BLaER1 (cell line): Measurements from ENCODE around the gene TPRG1L.

ENCODE experiments used
- H3K27ac ChIP-seq: shearing (Covaris generic); formaldehyde crosslinking; 2 replicates; pipeline ENCODE4 v1.8.1; 2022
- H3K27me3 ChIP-seq: shearing (Covaris generic); formaldehyde crosslinking; 2 replicates; pipeline ENCODE4 v1.8.1; 2022
- H3K36me3 ChIP-seq: shearing (Covaris generic); formaldehyde crosslinking; 2 replicates; pipeline ENCODE4 v1.8.1; 2022
- H3K4me1 ChIP-seq: shearing (Covaris generic); formaldehyde crosslinking; 2 replicates; pipeline ENCODE4 v1.8.1; 2022
- H3K4me2 ChIP-seq: shearing (Covaris generic); formaldehyde crosslinking; 2 replicates; pipeline ENCODE4 v1.8.1; 2022
- H3K4me3 ChIP-seq: shearing (Covaris generic); formaldehyde crosslinking; 2 replicates; pipeline ENCODE4 v1.8.1; 2022
- H3K9ac ChIP-seq: shearing (Covaris generic); formaldehyde crosslinking; 2 replicates; pipeline ENCODE4 v1.8.1; 2022
- H3K9me3 ChIP-seq: shearing (Covaris generic); formaldehyde crosslinking; 2 replicates; pipeline ENCODE4 v1.8.1; 2022
- H4K20me1 ChIP-seq: shearing (Covaris generic); formaldehyde crosslinking; 2 replicates; pipeline ENCODE4 v1.8.1; 2022
- Cebpa-rat ChIP-seq: shearing (Covaris generic); IDR thresholded peaks from 2 replicates; pipeline ENCODE4 v1.8.1; 2022

The TPRG1L gene

DNA sequence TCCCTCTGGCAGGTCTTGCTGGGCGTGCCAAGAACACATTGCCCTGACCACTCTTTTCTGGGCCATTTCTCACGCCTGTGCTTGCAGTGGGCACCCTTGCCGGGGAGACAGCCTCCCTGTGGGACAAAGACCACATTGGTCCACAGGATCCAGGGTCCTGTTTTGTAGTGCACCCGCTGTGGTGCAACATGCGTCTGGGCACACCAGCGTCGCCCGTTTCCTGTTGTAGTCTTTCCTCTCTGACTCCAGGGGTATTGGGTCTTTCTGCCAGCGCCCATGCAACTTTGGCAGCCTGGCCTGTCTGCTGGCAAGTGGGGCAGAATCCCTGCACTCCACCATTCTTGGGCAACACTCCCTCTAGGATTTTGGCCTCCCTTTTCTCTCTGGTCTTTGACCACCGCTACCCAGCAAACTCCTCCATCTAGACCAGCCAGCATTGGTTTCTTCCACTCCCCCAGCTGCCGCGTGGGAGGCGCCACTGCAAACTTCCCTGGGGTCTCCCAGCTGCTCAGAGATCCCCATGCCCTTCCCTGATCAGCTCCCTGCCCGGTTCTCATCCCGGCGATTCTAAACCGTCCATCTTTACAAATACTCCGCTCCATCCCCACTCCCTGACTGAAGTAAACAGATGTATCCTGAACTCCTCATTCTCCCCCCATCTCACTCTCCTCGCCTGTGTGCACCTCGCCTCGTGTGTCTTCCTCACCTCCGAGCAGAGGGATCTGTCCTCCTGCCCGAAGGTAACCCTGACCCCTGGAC is 1.2 kb upstream of the TPRG1L start:
- peaks cover 43% of the 10 kb centered on the region for H3K4me1 ChIP-seq
- no peak overlapping the region for H3K27ac ChIP-seq
- peak overlapping the region; percentile 83 for H3K4me3 ChIP-seq
- no peaks in the 10 kb centered on the region for H3K9me3 ChIP-seq
- H3K27me3 ChIP-seq = peaks cover 29% of the 10 kb centered on the region
- TF ChIP-seq Cebpa-rat = no peak
- peaks cover 38% of the 10 kb centered on the region for H4K20me1 ChIP-seq
- peaks cover 17% of the 10 kb centered on the region for H3K36me3 ChIP-seq
- peak overlapping the region; percentile 98 for H3K4me2 ChIP-seq
- peak overlapping the region; percentile 71 for H3K9ac ChIP-seq

GRCh38 chr1:3625151-3625907 is 514 bp downstream of the TPRG1L start:
- Histone ChIP-seq H4K20me1 (peaks cover 47% of the 10 kb centered on the region), H3K27ac (peak overlapping the region; percentile 26; the same call in 1 of the 2 replicates), H3K9ac (peak overlapping the region; percentile 72), H3K4me2 (peak overlapping the region; percentile 99), H3K36me3 (peaks cover 34% of the 10 kb centered on the region), H3K27me3 (peaks cover 29% of the 10 kb centered on the region), H3K4me3 (peak overlapping the region; percentile 83), H3K9me3 (no peaks in the 10 kb centered on the region), H3K4me1 (peaks cover 42% of the 10 kb centered on the region)
- no peak for TF ChIP-seq Cebpa-rat

DNA sequence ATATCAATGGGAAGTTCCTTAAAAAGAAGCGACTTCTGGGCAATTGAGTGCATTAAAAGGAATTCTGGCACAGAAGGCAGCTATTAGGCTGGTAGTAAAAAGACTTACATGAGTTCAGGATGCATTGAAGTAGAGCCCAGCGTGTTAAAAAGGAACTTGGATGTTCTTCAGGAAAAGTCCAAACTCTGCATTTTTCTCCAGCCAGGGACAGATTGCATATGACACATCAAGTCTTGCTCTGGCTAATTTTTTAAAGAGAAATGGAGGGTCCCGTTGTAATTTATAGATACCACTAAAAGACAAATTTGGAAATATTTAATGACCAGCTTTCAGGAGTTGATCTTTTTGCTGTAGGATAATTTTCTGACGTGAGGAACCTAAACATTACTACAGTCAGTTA is 1.2 kb downstream of the TPRG1L start:
- peaks cover 29% of the 10 kb centered on the region for H3K27me3 ChIP-seq
- peaks cover 42% of the 10 kb centered on the region for H3K4me1 ChIP-seq
- peak overlapping the region; percentile 72 for H3K9ac ChIP-seq
- no peak for TF ChIP-seq Cebpa-rat
- H3K4me3 ChIP-seq = peak overlapping the region; percentile 83
- H3K9me3 ChIP-seq = no peaks in the 10 kb centered on the region
- H3K27ac ChIP-seq = no peak overlapping the region
- H3K36me3 ChIP-seq = peaks cover 41% of the 10 kb centered on the region
- peak overlapping the region; percentile 99 for H3K4me2 ChIP-seq
- H4K20me1 ChIP-seq = peaks cover 49% of the 10 kb centered on the region

GRCh38 chr1:3627515-3628253 is 2.9 kb downstream of the TPRG1L start:
- no peak for TF ChIP-seq Cebpa-rat
- peaks cover 23% of the 10 kb centered on the region for H3K27me3 ChIP-seq

GRCh38 chr1:3628445-3628844 is 3.6 kb downstream of the TPRG1L start:
- Histone ChIP-seq H3K27me3 (peaks cover 15% of the 10 kb centered on the region), H3K4me2 (no peak overlapping the region), H3K27ac (no peak overlapping the region), H3K4me1 (peaks cover 41% of the 10 kb centered on the region), H4K20me1 (peaks cover 47% of the 10 kb centered on the region), H3K4me3 (no peak overlapping the region), H3K9ac (no peak overlapping the region), H3K36me3 (peaks cover 65% of the 10 kb centered on the region), H3K9me3 (no peaks in the 10 kb centered on the region)
- no peak for TF ChIP-seq Cebpa-rat

More at GRCh38 chr1:3627515-3628253, 2.9 kb downstream of the TPRG1L start:
- Histone ChIP-seq H3K27ac (no peak overlapping the region), H3K36me3 (peaks cover 57% of the 10 kb centered on the region), H3K4me2 (no peak overlapping the region), H3K4me3 (no peak overlapping the region), H3K9ac (no peak overlapping the region), H3K9me3 (no peaks in the 10 kb centered on the region), H3K4me1 (peaks cover 44% of the 10 kb centered on the region), H4K20me1 (peaks cover 49% of the 10 kb centered on the region)

GRCh38 chr1:3629561-3630160 is 4.8 kb downstream of the TPRG1L start:
- TF ChIP-seq Cebpa-rat = no peak
- Histone ChIP-seq H3K9me3 (no peaks in the 10 kb centered on the region), H3K4me2 (peak overlapping the region; percentile 43), H3K36me3 (peaks cover 77% of the 10 kb centered on the region), H4K20me1 (peaks cover 38% of the 10 kb centered on the region), H3K27me3 (peaks cover 6% of the 10 kb centered on the region; the same call in 1 of the 2 replicates), H3K27ac (no peak overlapping the region), H3K4me1 (peaks cover 32% of the 10 kb centered on the region), H3K4me3 (no peak overlapping the region), H3K9ac (no peak overlapping the region)

- TF ChIP-seq Cebpa-rat = no peak
- peaks cover 6% of the 10 kb centered on the region; the same call in 1 of the 2 replicates for H3K27me3 ChIP-seq
- peaks cover 82% of the 10 kb centered on the region for H3K36me3 ChIP-seq
- peaks cover 32% of the 10 kb centered on the region for H3K4me1 ChIP-seq
- H3K4me2 ChIP-seq = peak overlapping the region; percentile 43
- no peak overlapping the region for H3K9ac ChIP-seq
- H3K9me3 ChIP-seq = no peaks in the 10 kb centered on the region
- H3K4me3 ChIP-seq = no peak overlapping the region
- H3K27ac ChIP-seq = peak overlapping the region; percentile 26; the same call in 1 of the 2 replicates
- H4K20me1 ChIP-seq = peaks cover 38% of the 10 kb centered on the region
Observed at GRCh38 chr1:3630161-3630611, 5.4 kb downstream of the TPRG1L start.

DNA sequence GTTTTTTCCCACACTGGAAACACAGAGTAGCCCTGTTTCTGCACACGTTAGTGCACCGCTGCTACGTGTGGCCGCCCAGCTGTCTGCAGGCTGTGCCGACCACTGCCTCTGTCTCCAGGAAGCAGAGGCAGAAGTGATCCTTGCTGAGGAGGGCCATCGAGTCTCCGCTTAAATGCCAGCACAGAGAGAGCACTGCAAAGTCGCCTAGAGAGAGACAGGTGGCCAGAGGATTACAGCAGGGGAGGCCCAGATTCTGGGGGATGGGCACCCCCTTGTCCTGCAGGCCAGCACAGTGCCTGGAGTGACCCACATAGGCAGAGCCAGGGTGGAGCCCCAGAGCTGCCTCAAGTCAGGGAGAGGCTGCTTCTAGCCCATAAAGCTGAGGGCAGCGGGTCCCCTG is 6.1 kb downstream of the TPRG1L start:
- no peak for TF ChIP-seq Cebpa-rat
- H3K9ac ChIP-seq = 0 out of 2 replicates have a peak overlapping the region, but pooled peaks have one; percentile 38
- H3K36me3 ChIP-seq = peaks cover 90% of the 10 kb centered on the region
- H3K27me3 ChIP-seq = peaks cover under 1% of the 10 kb centered on the region; the same call in 1 of the 2 replicates
- no peak overlapping the region for H3K4me2 ChIP-seq
- H3K9me3 ChIP-seq = no peaks in the 10 kb centered on the region
- no peak overlapping the region for H3K4me3 ChIP-seq
- peaks cover 26% of the 10 kb centered on the region for H3K4me1 ChIP-seq
- no peak overlapping the region for H3K27ac ChIP-seq
- H4K20me1 ChIP-seq = peaks cover 32% of the 10 kb centered on the region
